Neural cell (in vitro differentiated cells): Measurements from ENCODE around the gene POLRMT. TPM values are rescaled to one million over a fixed set of nuclear protein-coding genes. Genes with fewer than 3 reads are reported as not detected.

Experiments
- H2AFZ ChIP-seq: fragments of 200-600, 300-800 bp; sonication (generic), shearing (Covaris generic); 2 replicates; pipeline ENCODE4 v1.6.0; 2014; ENCODE audit warnings: low read depth, mild to moderate bottlenecking, antibody characterized with exemption, low read length, moderate library complexity
- H3F3A ChIP-seq: fragments of 200-600 bp; shearing (Covaris generic); 2 replicates; pipeline ENCODE4 v1.6.1; 2016; ENCODE audit warnings: mild to moderate bottlenecking, moderate library complexity, mixed read lengths, antibody characterized with exemption, low read length; ENCODE audit not compliant: insufficient read depth, poor library complexity, severe bottlenecking
- H3K27ac ChIP-seq: fragments of 200-600, 300-800 bp; sonication (generic), shearing (Covaris generic); 2 replicates; pipeline ENCODE4 v1.5.1; 2014; ENCODE audit warnings: mild to moderate bottlenecking, low read length, moderate library complexity
- H3K27me3 ChIP-seq: fragments of 300-800, 200-600 bp; sonication (generic), shearing (Covaris generic); 2 replicates; pipeline ENCODE4 v1.6.0; 2014; ENCODE audit warnings: mild to moderate bottlenecking, low read depth, low read length, moderate library complexity; ENCODE audit not compliant: insufficient read depth
- H3K36me3 ChIP-seq: fragments of 300-800, 200-600 bp; sonication (generic), shearing (Covaris generic); 2 replicates; pipeline ENCODE4 v1.5.1; 2014; ENCODE audit warnings: mild to moderate bottlenecking, antibody characterized with exemption, low read length, moderate library complexity; ENCODE audit not compliant: insufficient read depth
- H3K4me2 ChIP-seq: fragments of 300-800, 200-600 bp; sonication (generic), shearing (Covaris generic); 2 replicates; pipeline ENCODE4 v1.6.0; 2014; ENCODE audit warnings: mild to moderate bottlenecking, low read length
- H3K4me3 ChIP-seq: fragments of 300-800, 200-600 bp; sonication (generic), shearing (Covaris generic); 2 replicates; pipeline ENCODE4 v1.5.1; 2014; ENCODE audit warnings: mild to moderate bottlenecking, low read length, moderate library complexity
- H3K79me2 ChIP-seq: fragments of 200-600 bp; shearing (Covaris generic); replicated peaks from 2 replicates; pipeline ENCODE4 v1.6.0; 2014; ENCODE audit warnings: mild to moderate bottlenecking, low read length, moderate library complexity; ENCODE audit not compliant: insufficient read depth
- H3K9ac ChIP-seq: fragments of 300-800, 200-600 bp; sonication (generic), shearing (Covaris generic); 2 replicates; pipeline ENCODE4 v1.6.1; 2016; ENCODE audit warnings: mild to moderate bottlenecking, low read length, mixed read lengths
- H3K9me2 ChIP-seq: fragments of 200-600 bp; shearing (Covaris generic); 2 replicates; pipeline ENCODE4 v1.6.1; 2016; ENCODE audit warnings: mild to moderate bottlenecking, low read length, mixed read lengths; ENCODE audit not compliant: insufficient read depth
- H3K9me3 ChIP-seq: fragments of 200-600, 300-800 bp; sonication (generic), shearing (Covaris generic); 2 replicates; pipeline ENCODE4 v1.6.1; 2016; ENCODE audit warnings: mild to moderate bottlenecking, mixed run types, low read length, moderate library complexity, mixed read lengths
- H4K20me1 ChIP-seq: fragments of 200-600 bp; shearing (Covaris generic); 2 replicates; pipeline ENCODE4 v1.6.1; 2016; ENCODE audit warnings: mild to moderate bottlenecking, mixed run types; ENCODE audit not compliant: insufficient read depth
- EP300 ChIP-seq: fragments of 450-650 bp; conservative IDR thresholded peaks from 2 replicates; pipeline ENCODE4 v1.6.1; 2014; ENCODE audit warnings: antibody characterized with exemption, mild to moderate bottlenecking, moderate library complexity; ENCODE audit not compliant: poor library complexity, severe bottlenecking
- EZH2 ChIP-seq: fragments of 200-600, 300-800 bp; shearing (Covaris generic), sonication (generic); IDR thresholded peaks from 2 replicates; pipeline ENCODE4 v1.6.1; 2014; ENCODE audit warnings: antibody characterized with exemption, low read length, borderline replicate concordance, mild to moderate bottlenecking; ENCODE audit not compliant: insufficient read depth, poor library complexity, severe bottlenecking
- MXI1 ChIP-seq: fragments of 450-650 bp; conservative IDR thresholded peaks from 2 replicates; pipeline ENCODE4 v1.6.1; 2014; ENCODE audit warnings: antibody characterized with exemption, mild to moderate bottlenecking; ENCODE audit not compliant: poor library complexity, severe bottlenecking
- POLR2AphosphoS5 ChIP-seq: IDR thresholded peaks from 2 replicates; pipeline ENCODE4 v1.6.1; 2012
- RAD21 ChIP-seq: fragments of 450-650 bp; conservative IDR thresholded peaks from 2 replicates; pipeline ENCODE4 v1.6.1; 2014; ENCODE audit warnings: antibody characterized with exemption, mild to moderate bottlenecking, moderate library complexity
- SMC3 ChIP-seq: fragments of 450-650 bp; conservative IDR thresholded peaks from 2 replicates; pipeline ENCODE4 v1.6.1; 2014; ENCODE audit warnings: antibody characterized with exemption, mild to moderate bottlenecking, moderate library complexity; ENCODE audit not compliant: poor library complexity
- TAF1 ChIP-seq: IDR thresholded peaks from 2 replicates; pipeline ENCODE4 v1.6.1; 2012; ENCODE audit warnings: low read depth
- polyA plus RNA-seq: library from polyadenylated mRNA; depleted of rRNA; stranded (reverse); fragments of >200 nt; gene quantifications from 2 replicates; pipeline ENCODE4 v1.2.3, GENCODE V29; 2014
- TF ChIP-seq, protein P1 (sequence below): IDR thresholded peaks from 2 replicates; pipeline ENCODE4 v1.6.1; 2012; ENCODE audit warnings: borderline replicate concordance
- TF ChIP-seq, protein P2 (sequence below): fragments of 450-650 bp; IDR thresholded peaks from 2 replicates; pipeline ENCODE4 v1.5.1; 2014; ENCODE audit warnings: antibody characterized with exemption, mild to moderate bottlenecking, moderate library complexity; ENCODE audit not compliant: poor library complexity, severe bottlenecking

Gene POLRMT
- polyA plus RNA-seq, 1 donor from 2014 or later: 28.3 TPM

DNA sequence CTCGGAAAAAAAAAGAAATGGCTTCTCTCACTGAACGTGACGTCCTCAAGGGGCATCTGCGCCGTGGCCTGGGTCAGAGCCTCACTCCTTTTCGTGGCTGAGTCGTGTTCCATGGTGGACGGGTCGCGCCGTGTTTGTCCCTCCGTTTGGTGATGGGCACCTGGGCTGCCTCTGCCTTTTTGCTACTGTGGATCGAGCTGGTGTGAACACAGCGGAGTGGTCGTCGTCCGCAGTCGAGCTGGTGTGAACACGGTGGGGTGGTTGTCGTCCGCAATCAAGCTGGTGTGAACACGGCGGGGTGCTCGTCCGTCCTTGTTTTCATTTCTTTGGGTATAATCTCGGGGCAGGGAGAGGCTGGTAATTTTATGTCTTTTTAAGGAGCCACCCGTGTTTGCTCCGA is 32.0 kb downstream of the POLRMT start:
- Histone ChIP-seq H3K36me3 (no peaks in the 10 kb centered on the region), H3K27me3 (no peaks in the 10 kb centered on the region), H3K4me2 (no peak overlapping the region), H2AFZ (no peak overlapping the region), H3F3A (no peaks in the 10 kb centered on the region), H3K9ac (no peak overlapping the region), H3K9me3 (no peaks in the 10 kb centered on the region), H3K9me2 (no peaks in the 10 kb centered on the region), H3K27ac (no peak overlapping the region), H3K79me2 (no peaks in the 10 kb centered on the region), H3K4me3 (no peak overlapping the region), H4K20me1 (no peaks in the 10 kb centered on the region)
- TF ChIP-seq, protein P1, sequence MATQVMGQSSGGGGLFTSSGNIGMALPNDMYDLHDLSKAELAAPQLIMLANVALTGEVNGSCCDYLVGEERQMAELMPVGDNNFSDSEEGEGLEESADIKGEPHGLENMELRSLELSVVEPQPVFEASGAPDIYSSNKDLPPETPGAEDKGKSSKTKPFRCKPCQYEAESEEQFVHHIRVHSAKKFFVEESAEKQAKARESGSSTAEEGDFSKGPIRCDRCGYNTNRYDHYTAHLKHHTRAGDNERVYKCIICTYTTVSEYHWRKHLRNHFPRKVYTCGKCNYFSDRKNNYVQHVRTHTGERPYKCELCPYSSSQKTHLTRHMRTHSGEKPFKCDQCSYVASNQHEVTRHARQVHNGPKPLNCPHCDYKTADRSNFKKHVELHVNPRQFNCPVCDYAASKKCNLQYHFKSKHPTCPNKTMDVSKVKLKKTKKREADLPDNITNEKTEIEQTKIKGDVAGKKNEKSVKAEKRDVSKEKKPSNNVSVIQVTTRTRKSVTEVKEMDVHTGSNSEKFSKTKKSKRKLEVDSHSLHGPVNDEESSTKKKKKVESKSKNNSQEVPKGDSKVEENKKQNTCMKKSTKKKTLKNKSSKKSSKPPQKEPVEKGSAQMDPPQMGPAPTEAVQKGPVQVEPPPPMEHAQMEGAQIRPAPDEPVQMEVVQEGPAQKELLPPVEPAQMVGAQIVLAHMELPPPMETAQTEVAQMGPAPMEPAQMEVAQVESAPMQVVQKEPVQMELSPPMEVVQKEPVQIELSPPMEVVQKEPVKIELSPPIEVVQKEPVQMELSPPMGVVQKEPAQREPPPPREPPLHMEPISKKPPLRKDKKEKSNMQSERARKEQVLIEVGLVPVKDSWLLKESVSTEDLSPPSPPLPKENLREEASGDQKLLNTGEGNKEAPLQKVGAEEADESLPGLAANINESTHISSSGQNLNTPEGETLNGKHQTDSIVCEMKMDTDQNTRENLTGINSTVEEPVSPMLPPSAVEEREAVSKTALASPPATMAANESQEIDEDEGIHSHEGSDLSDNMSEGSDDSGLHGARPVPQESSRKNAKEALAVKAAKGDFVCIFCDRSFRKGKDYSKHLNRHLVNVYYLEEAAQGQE: no peak
- TF ChIP-seq POLR2AphosphoS5: no peak

DNA sequence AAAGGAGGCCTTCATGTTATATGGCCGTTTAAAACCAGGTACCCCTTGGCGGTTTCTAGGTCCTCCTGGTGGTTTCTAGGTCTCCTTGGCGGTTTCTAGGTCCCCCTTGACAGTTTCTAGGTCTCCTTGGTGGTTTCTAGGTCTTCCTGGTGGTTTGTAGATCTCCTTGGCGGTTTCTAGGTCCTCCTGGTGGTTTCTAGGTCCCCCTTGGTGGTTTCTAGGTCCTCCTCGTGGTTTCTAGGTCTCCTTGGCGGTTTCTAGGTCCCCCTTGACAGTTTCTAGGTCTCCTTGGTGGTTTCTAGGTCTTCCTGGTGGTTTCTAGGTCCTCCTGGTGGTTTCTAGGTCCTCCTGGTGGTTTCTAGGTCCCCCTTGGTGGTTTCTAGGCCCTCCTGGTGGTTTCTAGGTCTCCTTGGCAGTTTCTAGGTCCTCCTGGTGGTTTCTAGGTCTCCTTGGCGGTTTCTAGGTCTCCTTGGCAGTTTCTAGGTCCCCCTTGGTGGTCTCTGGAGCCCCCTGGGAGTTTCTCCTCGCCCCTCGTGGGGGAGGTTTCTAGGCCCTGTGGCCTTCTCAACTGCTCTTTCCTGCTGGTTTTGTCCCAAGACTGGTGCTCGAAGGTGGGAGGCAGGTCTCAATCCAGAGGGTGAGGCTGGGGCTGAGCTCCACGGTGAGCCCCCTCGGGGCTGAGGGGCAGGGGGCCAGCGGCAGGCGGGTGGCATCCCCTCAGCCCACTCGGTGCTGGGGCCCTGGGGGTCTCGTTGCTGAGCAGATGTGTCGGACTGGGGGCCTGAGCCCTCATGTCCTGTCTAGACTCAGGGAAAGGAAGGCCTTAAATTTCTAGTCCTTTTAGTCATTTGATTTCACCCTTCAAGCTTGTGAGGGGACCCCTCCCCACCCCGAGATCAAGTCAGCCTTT is 35.7 kb downstream of the POLRMT start:
- Histone ChIP-seq H3K79me2 (no peaks in the 10 kb centered on the region), H2AFZ (no peak overlapping the region), H3K27me3 (no peaks in the 10 kb centered on the region), H3F3A (no peaks in the 10 kb centered on the region), H3K9me2 (no peaks in the 10 kb centered on the region), H3K4me2 (no peak overlapping the region), H3K36me3 (no peaks in the 10 kb centered on the region), H3K9ac (no peak overlapping the region), H3K27ac (no peak overlapping the region), H3K4me3 (no peak overlapping the region), H4K20me1 (peaks cover 4% of the 10 kb centered on the region), H3K9me3 (no peaks in the 10 kb centered on the region)
- no peak for TF ChIP-seq EP300
- TF ChIP-seq, protein P2, sequence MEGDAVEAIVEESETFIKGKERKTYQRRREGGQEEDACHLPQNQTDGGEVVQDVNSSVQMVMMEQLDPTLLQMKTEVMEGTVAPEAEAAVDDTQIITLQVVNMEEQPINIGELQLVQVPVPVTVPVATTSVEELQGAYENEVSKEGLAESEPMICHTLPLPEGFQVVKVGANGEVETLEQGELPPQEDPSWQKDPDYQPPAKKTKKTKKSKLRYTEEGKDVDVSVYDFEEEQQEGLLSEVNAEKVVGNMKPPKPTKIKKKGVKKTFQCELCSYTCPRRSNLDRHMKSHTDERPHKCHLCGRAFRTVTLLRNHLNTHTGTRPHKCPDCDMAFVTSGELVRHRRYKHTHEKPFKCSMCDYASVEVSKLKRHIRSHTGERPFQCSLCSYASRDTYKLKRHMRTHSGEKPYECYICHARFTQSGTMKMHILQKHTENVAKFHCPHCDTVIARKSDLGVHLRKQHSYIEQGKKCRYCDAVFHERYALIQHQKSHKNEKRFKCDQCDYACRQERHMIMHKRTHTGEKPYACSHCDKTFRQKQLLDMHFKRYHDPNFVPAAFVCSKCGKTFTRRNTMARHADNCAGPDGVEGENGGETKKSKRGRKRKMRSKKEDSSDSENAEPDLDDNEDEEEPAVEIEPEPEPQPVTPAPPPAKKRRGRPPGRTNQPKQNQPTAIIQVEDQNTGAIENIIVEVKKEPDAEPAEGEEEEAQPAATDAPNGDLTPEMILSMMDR: no peak
- no peak for TF ChIP-seq EZH2
- TF ChIP-seq SMC3: no peak
- no peak for TF ChIP-seq POLR2AphosphoS5
- TF ChIP-seq RAD21: no peak
- TF ChIP-seq TAF1: no peak
- no peak for TF ChIP-seq MXI1
- TF ChIP-seq, protein P1: no peak
